HepG2 (cell line): Measurements from ENCODE around the gene CAMSAP3. TPM values are rescaled to one million over a fixed set of nuclear protein-coding genes. Genes with fewer than 3 reads are reported as not detected.

Source experiments
- CENPT ChIP-seq: sonication (generic); formaldehyde crosslinking; IDR thresholded peaks from 2 replicates; pipeline ENCODE4 v1.8.0; 2022; ENCODE audit warnings: low read depth, mild to moderate bottlenecking, moderate library complexity, missing genetic modification reagents
- HIVEP1 ChIP-seq: sonication (generic); formaldehyde crosslinking; IDR thresholded peaks from 2 replicates; pipeline ENCODE4 v1.4.0; 2020; ENCODE audit warnings: mild to moderate bottlenecking, missing genetic modification reagents
- KDM4B ChIP-seq: sonication (generic); formaldehyde crosslinking; IDR thresholded peaks from 2 replicates; pipeline ENCODE4 v1.4.0; 2020; ENCODE audit warnings: missing genetic modification reagents
- KMT2B ChIP-seq: IDR thresholded peaks from 2 replicates; pipeline ENCODE4 v1.6.1; 2016; ENCODE audit warnings: missing genetic modification reagents, missing compliant biosample characterization
- MIER3 ChIP-seq: IDR thresholded peaks from 2 replicates; pipeline ENCODE4 v1.6.1; 2016; ENCODE audit warnings: missing compliant biosample characterization, borderline replicate concordance
- MTA3 ChIP-seq: sonication (generic); formaldehyde crosslinking; IDR thresholded peaks from 2 replicates; pipeline ENCODE4 v1.4.0; 2020; ENCODE audit warnings: missing genetic modification reagents
- MZF1 ChIP-seq: sonication (generic); formaldehyde crosslinking; IDR thresholded peaks from 2 replicates; pipeline ENCODE4 v1.8.1; 2023; ENCODE audit warnings: mild to moderate bottlenecking, missing genetic modification reagents, borderline replicate concordance
- NFATC3 ChIP-seq: sonication (generic); formaldehyde crosslinking; IDR thresholded peaks from 2 replicates; pipeline ENCODE4 v1.5.1; 2020; ENCODE audit warnings: mild to moderate bottlenecking, missing genetic modification reagents
- ONECUT2 ChIP-seq: sonication (generic); formaldehyde crosslinking; IDR thresholded peaks from 2 replicates; pipeline ENCODE4 v1.4.0; 2020; ENCODE audit warnings: missing genetic modification reagents
- SKI ChIP-seq: fragments of 450-650 bp; IDR thresholded peaks from one replicate; pipeline ENCODE4 v1.6.1; 2018; ENCODE audit warnings: mild to moderate bottlenecking; ENCODE audit not compliant: partially characterized antibody
- SMC3 ChIP-seq: IDR thresholded peaks from 2 replicates; pipeline ENCODE4 v1.6.1; 2011; ENCODE audit warnings: low read length, improper control_type of control experiment
- TOPORS ChIP-seq: sonication (generic); formaldehyde crosslinking; IDR thresholded peaks from 2 replicates; pipeline ENCODE4 v1.8.0; 2023; ENCODE audit warnings: mild to moderate bottlenecking, missing genetic modification reagents
- TSC22D2 ChIP-seq: sonication (generic); formaldehyde crosslinking; IDR thresholded peaks from 2 replicates; pipeline ENCODE4 v1.5.1; 2020; ENCODE audit warnings: missing genetic modification reagents, mild to moderate bottlenecking, borderline replicate concordance
- ZBTB10 ChIP-seq: sonication (generic); formaldehyde crosslinking; IDR thresholded peaks from 2 replicates; pipeline ENCODE4 v1.4.0; 2020; ENCODE audit warnings: missing genetic modification reagents, borderline replicate concordance
- ZKSCAN1 ChIP-seq: fragments of 150-350 bp; IDR thresholded peaks from 2 replicates; pipeline ENCODE4 v1.6.1; 2014; ENCODE audit warnings: low read length
- ZNF136 ChIP-seq: sonication (generic); formaldehyde crosslinking; IDR thresholded peaks from 2 replicates; pipeline ENCODE4 v1.8.1; 2022; ENCODE audit warnings: low read depth, mild to moderate bottlenecking, moderate library complexity, missing genetic modification reagents
- ZNF180 ChIP-seq: sonication (generic); formaldehyde crosslinking; IDR thresholded peaks from 2 replicates; pipeline ENCODE4 v1.4.0; 2020; ENCODE audit warnings: low read depth, missing genetic modification reagents, borderline replicate concordance
- ZNF282 ChIP-seq: fragments of 450-650 bp; IDR thresholded peaks from 2 replicates; pipeline ENCODE4 v1.6.1; 2018; ENCODE audit not compliant: partially characterized antibody
- ZNF331 ChIP-seq: sonication (generic); formaldehyde crosslinking; IDR thresholded peaks from 2 replicates; pipeline ENCODE4 v1.4.0; 2020; ENCODE audit warnings: missing genetic modification reagents
- ZNF333 ChIP-seq: sonication (generic); formaldehyde crosslinking; IDR thresholded peaks from 2 replicates; pipeline ENCODE4 v1.4.0; 2020; ENCODE audit warnings: mild to moderate bottlenecking, missing genetic modification reagents, borderline replicate concordance
- ZNF543 ChIP-seq: sonication (generic); formaldehyde crosslinking; IDR thresholded peaks from 2 replicates; pipeline ENCODE4 v1.4.0; 2020; ENCODE audit warnings: mild to moderate bottlenecking, missing genetic modification reagents
- ZNF567 ChIP-seq: sonication (generic); formaldehyde crosslinking; IDR thresholded peaks from 2 replicates; pipeline ENCODE4 v1.8.1; 2023; ENCODE audit warnings: mild to moderate bottlenecking, missing genetic modification reagents, borderline replicate concordance
- polyA plus RNA-seq, 8 experiments: library from polyadenylated mRNA; depleted of rRNA in 3 of 8; stranded (reverse) in 7 of 8; unstranded in 1 of 8; fragments of >200 nt; fragmentation: Illumina TruSeq in 4 of 8; extraction: Trizol in 4 of 8; gene quantifications; 2 replicates each; pipeline versions ENCODE4 v1.2.1 to v1.2.3, GENCODE V29; 2011 to 2016; ENCODE audit warnings: low read depth in 4 of 8, missing spikeins in 1 of 8, mixed read lengths in 1 of 8; ENCODE audit not compliant: insufficient read depth in 1 of 8
- total RNA-seq, 5 experiments: library from RNA; depleted of rRNA; stranded (reverse); fragments of >200 nt; fragmentation: Illumina TruSeq; extraction: Trizol; gene quantifications; 2 replicates each; pipeline ENCODE4 v1.2.3, GENCODE V29; 2016; ENCODE audit warnings: low read depth in 1 of 5
- TF ChIP-seq, protein P1 (sequence below): sonication (generic); formaldehyde crosslinking; IDR thresholded peaks from 2 replicates; pipeline ENCODE4 v1.8.1; 2023; ENCODE audit warnings: mild to moderate bottlenecking, moderate library complexity, missing genetic modification reagents
- TF ChIP-seq, protein P2 (sequence below): sonication (generic); formaldehyde crosslinking; IDR thresholded peaks from 2 replicates; pipeline ENCODE4 v1.4.0; 2020; ENCODE audit warnings: missing genetic modification reagents, mild to moderate bottlenecking, borderline replicate concordance
- TF ChIP-seq, protein P3 (sequence below): conservative IDR thresholded peaks from 2 replicates; pipeline ENCODE4 v1.6.1; 2018; ENCODE audit warnings: missing genetic modification reagents

Gene CAMSAP3
- total and polyA plus RNA-seq, 2 of the 13 experiments (the other 11 are each of a cell fraction or from before 2014, with no cell fraction given): 10.8 to 11.8 TPM

DNA sequence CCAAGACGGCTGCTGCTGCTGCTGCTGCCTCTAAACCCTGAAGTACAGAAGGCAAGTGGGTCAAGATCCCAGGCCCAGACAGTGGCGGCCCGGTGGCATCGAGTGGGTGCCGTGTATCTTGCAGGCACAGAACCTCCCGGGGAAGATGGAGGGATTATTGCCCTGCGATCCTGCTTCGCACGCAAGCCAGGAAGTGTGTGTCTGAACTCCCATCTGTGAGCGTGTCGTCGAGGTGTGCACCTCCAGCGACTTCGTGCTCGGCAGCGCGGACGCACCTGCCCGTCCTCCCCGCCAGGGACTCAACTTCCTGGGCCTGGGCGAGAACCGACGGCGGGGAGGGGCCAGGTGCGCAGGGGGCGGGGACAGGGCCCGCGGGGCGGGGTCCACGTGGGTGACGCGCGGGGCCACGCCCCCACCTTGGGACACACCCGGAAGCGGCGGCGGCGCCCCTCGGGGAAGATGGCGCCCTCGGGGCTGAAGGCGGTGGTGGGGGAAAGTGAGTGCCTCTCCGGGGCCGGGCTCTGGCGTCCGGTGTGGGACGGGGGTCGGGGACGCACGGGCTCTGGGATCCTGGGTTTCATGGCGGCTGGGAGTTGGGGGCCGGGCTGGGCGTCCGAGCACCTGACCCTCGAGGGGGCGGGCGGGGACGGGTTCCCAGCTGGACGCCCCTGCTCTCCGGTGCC, 41.2 kb downstream of the CAMSAP3 start, which contains the start of gene STXBP2 (continued):
- TF ChIP-seq NFATC3 (CRISPR knock-in tag) (0 out of 2 replicates have a peak, but pooled peaks have one; percentile 44), ZNF567 (CRISPR knock-in tag) (no peak), ZNF333 (CRISPR knock-in tag) (no peak), CENPT (CRISPR knock-in tag) (peak; percentile 78; the same call in 1 of the 2 replicates), MZF1 (no peak), ZNF180 (CRISPR knock-in tag) (no peak; the same call in 1 of the 2 replicates), ZNF136 (CRISPR knock-in tag) (no peak), SMC3 (no peak), TSC22D2 (CRISPR knock-in tag) (no peak), ZNF543 (CRISPR knock-in tag) (0 out of 2 replicates have a peak, but pooled peaks have one; percentile 42), KMT2B (no peak; the same call in 1 of the 2 replicates), KDM4B (CRISPR knock-in tag) (no peak), HIVEP1 (0 out of 2 replicates have a peak, but pooled peaks have one; percentile 21), TOPORS (CRISPR knock-in tag) (peak; percentile 50; the same call in 1 of the 2 replicates), MTA3 (CRISPR knock-in tag) (no peak), ONECUT2 (CRISPR knock-in tag) (no peak), MIER3 (no peak), SKI (no peak), ZNF282 (no peak), ZKSCAN1 (no peak), ZBTB10 (no peak), ZNF331 (CRISPR knock-in tag) (no peak)
- TF ChIP-seq, protein P1, sequence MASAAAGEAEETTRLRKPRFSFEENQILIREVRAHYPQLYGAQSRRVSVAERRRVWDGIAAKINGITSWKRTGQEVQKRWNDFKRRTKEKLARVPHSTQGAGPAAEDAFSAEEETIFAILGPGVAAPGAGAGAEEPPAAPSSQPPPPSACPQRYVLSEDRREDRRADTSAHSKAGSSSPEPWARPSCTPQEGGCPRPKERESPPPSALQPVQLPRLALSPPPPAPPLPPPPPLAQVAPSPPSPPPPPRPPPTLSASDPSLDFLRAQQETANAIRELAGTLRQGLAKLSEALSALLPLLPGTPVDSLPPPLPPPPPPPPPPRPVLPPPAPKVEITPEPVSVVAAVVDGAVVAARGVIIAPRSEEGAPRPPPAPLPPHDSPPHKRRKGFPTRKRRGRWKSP (CRISPR knock-in tag): no peak
- TF ChIP-seq, protein P2, sequence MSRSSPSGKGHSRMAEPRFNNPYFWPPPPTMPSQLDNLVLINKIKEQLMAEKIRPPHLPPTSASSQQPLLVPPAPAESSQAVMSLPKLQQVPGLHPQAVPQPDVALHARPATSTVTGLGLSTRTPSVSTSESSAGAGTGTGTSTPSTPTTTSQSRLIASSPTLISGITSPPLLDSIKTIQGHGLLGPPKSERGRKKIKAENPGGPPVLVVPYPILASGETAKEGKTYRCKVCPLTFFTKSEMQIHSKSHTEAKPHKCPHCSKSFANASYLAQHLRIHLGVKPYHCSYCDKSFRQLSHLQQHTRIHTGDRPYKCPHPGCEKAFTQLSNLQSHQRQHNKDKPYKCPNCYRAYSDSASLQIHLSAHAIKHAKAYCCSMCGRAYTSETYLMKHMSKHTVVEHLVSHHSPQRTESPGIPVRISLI (CRISPR knock-in tag): peak; percentile 41; the same call in 1 of the 2 replicates
- TF ChIP-seq, protein P3, sequence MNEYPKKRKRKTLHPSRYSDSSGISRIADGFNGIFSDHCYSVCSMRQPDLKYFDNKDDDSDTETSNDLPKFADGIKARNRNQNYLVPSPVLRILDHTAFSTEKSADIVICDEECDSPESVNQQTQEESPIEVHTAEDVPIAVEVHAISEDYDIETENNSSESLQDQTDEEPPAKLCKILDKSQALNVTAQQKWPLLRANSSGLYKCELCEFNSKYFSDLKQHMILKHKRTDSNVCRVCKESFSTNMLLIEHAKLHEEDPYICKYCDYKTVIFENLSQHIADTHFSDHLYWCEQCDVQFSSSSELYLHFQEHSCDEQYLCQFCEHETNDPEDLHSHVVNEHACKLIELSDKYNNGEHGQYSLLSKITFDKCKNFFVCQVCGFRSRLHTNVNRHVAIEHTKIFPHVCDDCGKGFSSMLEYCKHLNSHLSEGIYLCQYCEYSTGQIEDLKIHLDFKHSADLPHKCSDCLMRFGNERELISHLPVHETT (CRISPR knock-in tag): no peak
